ENCODE data around the gene EPX. TPM values are rescaled to one million over a fixed set of nuclear protein-coding genes. Genes with fewer than 3 reads are reported as not detected.

The EPX gene
- total RNA-seq, 1 experiment from 2014 or later = not detected

- no TSS peak for BruUV-seq (replicated peaks)
- ATAC-seq (no peak), DNase-seq (no peak)
- H3K36me3 ChIP-seq (ENCODE audit: low read depth, low read length) = peaks cover 7% of the 10 kb centered on the region
- no peaks in the 10 kb centered on the region for H3K4me1 ChIP-seq (ENCODE audit: insufficient read depth, low read length)
- no peak overlapping the region for H2AFZ ChIP-seq (ENCODE audit: low read length)
- H3K4me3 ChIP-seq (ENCODE audit: low read length) = no peak overlapping the region
- no peak overlapping the region for H3K27ac ChIP-seq (ENCODE audit: low read length)
- ChIA-PET CTCF (no interaction called here), POLR2A (ENCODE audit: unreplicated experiment) (no interaction called here)
- intact Hi-C loops (cut with micrococcal nuclease) = no loop called here
- no peaks in the 10 kb centered on the region for H3K27me3 ChIP-seq (ENCODE audit: low read length)
- TF ChIP-seq EZH2 (IDR thresholded peaks at IDR 0.05; ENCODE audit: low read length, unreplicated experiment) (no peak), CTCF (conservative IDR thresholded peaks at IDR 0.05; ENCODE audit: low read depth, low read length) (no peak), EZH2phosphoT487 (IDR thresholded peaks at IDR 0.05; ENCODE audit: borderline replicate concordance, low read length) (no peak)
- H3K4me2 ChIP-seq (ENCODE audit: low read length) = no peak overlapping the region
- H4K20me1 ChIP-seq (ENCODE audit: low read length) = no peaks in the 10 kb centered on the region
- H3K9ac ChIP-seq (ENCODE audit: low read length) = no peak overlapping the region
- no peaks in the 10 kb centered on the region for H3K79me2 ChIP-seq (ENCODE audit: low read length)
- no peaks in the 10 kb centered on the region for H3K9me2 ChIP-seq (replicated peaks; ENCODE audit: low read length)
- H3K9me3 ChIP-seq (ENCODE audit: low read length) = no peaks in the 10 kb centered on the region
- no peaks in the 10 kb centered on the region for H3F3A ChIP-seq (ENCODE audit: low read length, unreplicated experiment)
Measured at GRCh38 chr17:58207451-58207850, 14.9 kb downstream of the EPX start.

GRCh38 chr17:58208344-58208743 lies 15.8 kb downstream of the EPX start:
- H3K79me2 ChIP-seq (ENCODE audit: low read length) = no peaks in the 10 kb centered on the region
- no peaks in the 10 kb centered on the region for H3F3A ChIP-seq (ENCODE audit: low read length, unreplicated experiment)
- no peaks in the 10 kb centered on the region for H3K27me3 ChIP-seq (ENCODE audit: low read length)
- ATAC-seq (no peak), DNase-seq (no peak)
- no peaks in the 10 kb centered on the region for H3K9me3 ChIP-seq (ENCODE audit: low read length)
- intact Hi-C loops (cut with micrococcal nuclease) = no loop called here
- H3K4me2 ChIP-seq (ENCODE audit: low read length) = no peak overlapping the region
- no peak overlapping the region for H3K4me3 ChIP-seq (ENCODE audit: low read length)
- H3K27ac ChIP-seq (ENCODE audit: low read length) = no peak overlapping the region
- ChIA-PET POLR2A (ENCODE audit: unreplicated experiment) (no interaction called here), CTCF (no interaction called here)
- no peaks in the 10 kb centered on the region for H4K20me1 ChIP-seq (ENCODE audit: low read length)
- H2AFZ ChIP-seq (ENCODE audit: low read length) = no peak overlapping the region
- BruUV-seq (replicated peaks) = no TSS peak
- peaks cover 7% of the 10 kb centered on the region for H3K36me3 ChIP-seq (ENCODE audit: low read depth, low read length)
- no peaks in the 10 kb centered on the region for H3K9me2 ChIP-seq (replicated peaks; ENCODE audit: low read length)
- H3K4me1 ChIP-seq (ENCODE audit: insufficient read depth, low read length) = no peaks in the 10 kb centered on the region
- TF ChIP-seq EZH2phosphoT487 (IDR thresholded peaks at IDR 0.05; ENCODE audit: borderline replicate concordance, low read length) (no peak), EZH2 (IDR thresholded peaks at IDR 0.05; ENCODE audit: low read length, unreplicated experiment) (no peak), CTCF (conservative IDR thresholded peaks at IDR 0.05; ENCODE audit: low read depth, low read length) (no peak)
- no peak overlapping the region for H3K9ac ChIP-seq (ENCODE audit: low read length)

GRCh38 chr17:58210922-58211321 lies 18.4 kb downstream of the EPX start:
- intact Hi-C loops (cut with micrococcal nuclease) = no loop called here
- no peak for ATAC-seq
- H3K36me3 ChIP-seq (ENCODE audit: low read depth, low read length) = peaks cover 7% of the 10 kb centered on the region

More at GRCh38 chr17:58210922-58211321, 18.4 kb downstream of the EPX start:
- Histone ChIP-seq H3K9me2 (replicated peaks; ENCODE audit: low read length) (no peaks in the 10 kb centered on the region), H3K79me2 (ENCODE audit: low read length) (no peaks in the 10 kb centered on the region), H3K9me3 (ENCODE audit: low read length) (no peaks in the 10 kb centered on the region), H3K4me3 (ENCODE audit: low read length) (no peak overlapping the region), H3K9ac (ENCODE audit: low read length) (no peak overlapping the region), H3K27me3 (ENCODE audit: low read length) (no peaks in the 10 kb centered on the region), H3F3A (ENCODE audit: low read length, unreplicated experiment) (no peaks in the 10 kb centered on the region), H2AFZ (ENCODE audit: low read length) (no peak overlapping the region), H3K4me2 (ENCODE audit: low read length) (no peak overlapping the region), H3K4me1 (ENCODE audit: insufficient read depth, low read length) (no peaks in the 10 kb centered on the region), H4K20me1 (ENCODE audit: low read length) (no peaks in the 10 kb centered on the region), H3K27ac (ENCODE audit: low read length) (no peak overlapping the region)
- BruUV-seq (replicated peaks) = no TSS peak
- DNase-seq = no peak
- peak; percentile 56 for TF ChIP-seq CTCF (conservative IDR thresholded peaks at IDR 0.05; ENCODE audit: low read depth, low read length)
- no peak for TF ChIP-seq EZH2 (IDR thresholded peaks at IDR 0.05; ENCODE audit: low read length, unreplicated experiment)
- CTCF ChIA-PET = interaction anchor here (0.7 kb wide), 1 partner anchor 21 kb away, joined by 3 read pairs; no protein-coding TSS in a partner anchor
- POLR2A ChIA-PET (ENCODE audit: unreplicated experiment) = no interaction called here
